CD4-positive, alpha-beta memory T cell (primary cell): ENCODE results near the gene YTHDC2. TPM values are rescaled to one million over a fixed set of nuclear protein-coding genes. Genes with fewer than 3 reads are reported as not detected.

Experiments
- CTCF ChIA-PET: fragments of 350-600 bp; sonication (Branson Sonifier 250); formaldehyde crosslinking; loops from one replicate; lab custom pipeline; 2021; ENCODE audit warnings: inconsistent platforms; ENCODE audit not compliant: partially characterized antibody; lab: Charles Lee
- POLR2A ChIA-PET: fragments of 350-600 bp; sonication (Branson Sonifier 250); formaldehyde crosslinking; loops from one replicate; lab custom pipeline; 2021; ENCODE audit not compliant: partially characterized antibody; lab: Charles Lee
- DNase-seq, 5 donors: peaks; one replicate each; pipeline versions ENCODE4 v3.0.0 to v3.0.0-alpha.2; 2020 to 2022; ENCODE audit warnings: mixed read lengths in 1 of 5
- H3K27ac ChIP-seq: one replicate; pipeline ENCODE4 v1.7.0; 2013; ENCODE audit warnings: low read depth, low read length
- H3K27me3 ChIP-seq: 2 replicates; pipeline ENCODE4 v1.7.0; 2013; ENCODE audit warnings: mild to moderate bottlenecking, low read length, moderate library complexity; ENCODE audit not compliant: insufficient read depth
- H3K36me3 ChIP-seq: 2 replicates; pipeline ENCODE4 v1.7.0; 2013; ENCODE audit warnings: mild to moderate bottlenecking, low read length, moderate library complexity; ENCODE audit not compliant: insufficient read depth
- H3K4me1 ChIP-seq: 2 replicates; pipeline ENCODE4 v1.7.0; 2013; ENCODE audit warnings: mild to moderate bottlenecking, low read length, moderate library complexity; ENCODE audit not compliant: insufficient read depth
- H3K4me3 ChIP-seq, 2 donors: one replicate each; pipeline ENCODE4 v1.7.0; 2013; ENCODE audit warnings: low read length in 2 of 2, mild to moderate bottlenecking in 1 of 2
- H3K9me3 ChIP-seq, 2 donors: one replicate each; pipeline ENCODE4 v1.7.0; 2013; ENCODE audit warnings: low read length in 2 of 2, control low read depth in 1 of 2; ENCODE audit not compliant: control insufficient read depth in 1 of 2
- H3K27ac Mint-ChIP-seq, 7 donors: one replicate each; pipeline ENCODE4 v1.8.0; 2020 to 2021; ENCODE audit warnings: mixed read lengths in 7 of 7, mild to moderate bottlenecking in 6 of 7, inconsistent platforms in 3 of 7, moderate library complexity in 3 of 7
- H3K27me3 Mint-ChIP-seq, 2 donors: one replicate each; pipeline ENCODE4 v1.8.0; 2020 to 2021; ENCODE audit warnings: mixed read lengths in 2 of 2
- H3K36me3 Mint-ChIP-seq, 2 donors: one replicate each; pipeline ENCODE4 v1.8.0; 2020 to 2021; ENCODE audit warnings: mixed read lengths in 2 of 2, inconsistent platforms in 1 of 2, mild to moderate bottlenecking in 1 of 2
- H3K4me1 Mint-ChIP-seq, 4 donors: one replicate each; pipeline ENCODE4 v1.8.0; 2020 to 2021; ENCODE audit warnings: mixed read lengths in 4 of 4, mild to moderate bottlenecking in 1 of 4
- H3K4me3 Mint-ChIP-seq, 8 donors: one replicate each; pipeline ENCODE4 v1.8.0; 2020 to 2021; ENCODE audit warnings: mixed read lengths in 8 of 8, mild to moderate bottlenecking in 7 of 8, moderate library complexity in 6 of 8, inconsistent platforms in 3 of 8
- H3K9me3 Mint-ChIP-seq, 8 donors: one replicate each; pipeline ENCODE4 v1.8.0; 2020 to 2021; ENCODE audit warnings: mixed read lengths in 8 of 8, mild to moderate bottlenecking in 5 of 8, inconsistent platforms in 3 of 8, moderate library complexity in 1 of 8
- intact Hi-C: fragments of 100-400 bp; cut with micrococcal nuclease; formaldehyde crosslinking; loops from one replicate; pipeline ENCODE4 v1.15.1; 2023
- polyA plus RNA-seq, 2 donors: library from polyadenylated mRNA; unstranded; fragments of 300-500 nt; fragmentation: Illumina TruSeq; gene quantifications; one replicate each; pipeline ENCODE4 v1.2.3, GENCODE V29; 2021
- total RNA-seq, 2 experiments: library from RNA; stranded (reverse); gene quantifications; one replicate each; pipeline ENCODE4 v1.2.3, GENCODE V29; 2021

YTHDC2 gene
- total and polyA plus RNA-seq, 4 experiments from 2014 or later: 7.7 to 46.4 (median 27.4) TPM

GRCh38 chr5:113503146-113503545 is 10.3 kb upstream of the YTHDC2 start:
- no peaks in the 10 kb centered on the region for H3K36me3 ChIP-seq
- Mint-ChIP-seq H3K4me1 (no peaks in the 10 kb centered on the region), H3K4me3 (no peak overlapping the region), H3K27ac (no peak overlapping the region), H3K9me3 (peaks cover 0 to 7% (median 4%) of the 10 kb centered on the region in 8 donors), H3K27me3 (peaks cover 27 to 34% of the 10 kb centered on the region in 2 donors), H3K36me3 (no peaks in the 10 kb centered on the region)
- ChIA-PET CTCF (interaction anchor here (0.5 to 1.8 kb wide), 3 partner anchors 15 to 226 kb away, joined by 3 to 4 read pairs (median 4); partner anchors contain the start of gene MCC), POLR2A (interaction anchor here (1.2 to 2.4 kb wide), 2 partner anchors 9 to 10 kb away, joined by 3 to 6 read pairs; partner anchors contain the start of gene YTHDC2)
- no peak overlapping the region for H3K4me3 ChIP-seq
- no peaks in the 10 kb centered on the region for H3K9me3 ChIP-seq
- no peak overlapping the region for H3K27ac ChIP-seq
- no peak for DNase-seq
- H3K27me3 ChIP-seq: no peaks in the 10 kb centered on the region
- no peaks in the 10 kb centered on the region for H3K4me1 ChIP-seq
- intact Hi-C loops: no loop called here

- H3K27me3 ChIP-seq: no peaks in the 10 kb centered on the region
- no peak overlapping the region for H3K4me3 ChIP-seq
- intact Hi-C loops: no loop called here
- H3K4me1 ChIP-seq: no peaks in the 10 kb centered on the region
- no peaks in the 10 kb centered on the region for H3K4me1 Mint-ChIP-seq
- no peak overlapping the region for H3K27ac Mint-ChIP-seq
- ChIA-PET CTCF (no interaction called here), POLR2A (interaction anchor here (2.4 kb wide), 1 partner anchor 8 kb away, joined by 6 read pairs; the partner anchor contains the start of gene YTHDC2)
- peaks cover 22 to 37% of the 10 kb centered on the region in 2 donors for H3K27me3 Mint-ChIP-seq
- no peaks in the 10 kb centered on the region for H3K36me3 ChIP-seq
- H3K4me3 Mint-ChIP-seq: no peak overlapping the region
- DNase-seq: no peak
- no peaks in the 10 kb centered on the region for H3K36me3 Mint-ChIP-seq
- H3K9me3 Mint-ChIP-seq: peaks cover 0 to 7% (median 3%) of the 10 kb centered on the region in 8 donors
- H3K9me3 ChIP-seq: no peaks in the 10 kb centered on the region
- no peak overlapping the region for H3K27ac ChIP-seq
Observed at GRCh38 chr5:113505181-113505580, 8.3 kb upstream of the YTHDC2 start.

GRCh38 chr5:113507601-113508000 is 5.9 kb upstream of the YTHDC2 start:
- Histone ChIP-seq H3K27ac (no peak overlapping the region), H3K27me3 (no peaks in the 10 kb centered on the region), H3K4me1 (no peaks in the 10 kb centered on the region), H3K36me3 (no peaks in the 10 kb centered on the region), H3K9me3 (no peaks in the 10 kb centered on the region), H3K4me3 (no peak overlapping the region)
- H3K4me1 Mint-ChIP-seq: peaks cover 0 to 2% (median under 1%) of the 10 kb centered on the region in 4 donors
- H3K36me3 Mint-ChIP-seq: no peaks in the 10 kb centered on the region
- intact Hi-C loops: no loop called here
- peaks cover 10 to 25% of the 10 kb centered on the region in 2 donors for H3K27me3 Mint-ChIP-seq
- CTCF ChIA-PET: no interaction called here
- POLR2A ChIA-PET: no interaction called here
- no peak for DNase-seq
- no peaks in the 10 kb centered on the region for H3K9me3 Mint-ChIP-seq
- no peak overlapping the region for H3K4me3 Mint-ChIP-seq
- no peak overlapping the region for H3K27ac Mint-ChIP-seq

- peaks cover 2 to 9% (median 7%) of the 10 kb centered on the region in 4 donors for H3K4me1 Mint-ChIP-seq
- Histone ChIP-seq H3K9me3 (no peaks in the 10 kb centered on the region), H3K36me3 (no peaks in the 10 kb centered on the region), H3K27me3 (no peaks in the 10 kb centered on the region), H3K4me3 (no peak overlapping the region), H3K4me1 (no peaks in the 10 kb centered on the region), H3K27ac (no peak overlapping the region)
- intact Hi-C loops: no loop called here
- DNase-seq: no peak
- ChIA-PET POLR2A (no interaction called here), CTCF (no interaction called here)
- peaks cover 9 to 23% of the 10 kb centered on the region in 2 donors for H3K27me3 Mint-ChIP-seq
- no peak overlapping the region for H3K4me3 Mint-ChIP-seq
- no peaks in the 10 kb centered on the region for H3K9me3 Mint-ChIP-seq
- peaks cover 0 to 1% of the 10 kb centered on the region in 2 donors for H3K36me3 Mint-ChIP-seq
- no peak overlapping the region for H3K27ac Mint-ChIP-seq
Observed at GRCh38 chr5:113508756-113509155, 4.7 kb upstream of the YTHDC2 start.

GRCh38 chr5:113510836-113511451 is 2.5 kb upstream of the YTHDC2 start:
- Histone ChIP-seq H3K4me3 (no peak overlapping the region), H3K36me3 (no peaks in the 10 kb centered on the region), H3K27me3 (no peaks in the 10 kb centered on the region), H3K9me3 (no peaks in the 10 kb centered on the region), H3K27ac (no peak overlapping the region), H3K4me1 (peaks cover 17% of the 10 kb centered on the region)
- POLR2A ChIA-PET: interaction anchor here (0.7 to 1.4 kb wide), 3 partner anchors 18 to 535 kb away, joined by 3 to 4 read pairs (median 3); partner anchors contain the start of gene DCP2
- Mint-ChIP-seq H3K36me3 (peaks cover 5 to 10% of the 10 kb centered on the region in 2 donors), H3K4me1 (peaks cover 14 to 27% (median 22%) of the 10 kb centered on the region in 4 donors), H3K9me3 (no peaks in the 10 kb centered on the region), H3K4me3 (no peak overlapping the region), H3K27ac (peak overlapping the region in 1 of 7 donors; percentile 72), H3K27me3 (peaks cover 8 to 19% of the 10 kb centered on the region in 2 donors)
- CTCF ChIA-PET: interaction anchor here (0.6 to 5.7 kb wide), 11 partner anchors 12 to 531 kb away, joined by 3 to 77 read pairs (median 4); partner anchors contain the start of gene MCC
- DNase-seq: peak in 3 of 5 donors; percentile 29 to 36 (median 31)
- intact Hi-C loops: loop anchor here (1.0 to 10.0 kb wide), 5 partner anchors 515 to 1996 kb away; partner anchors contain the start of genes DCP2, REEP5 and STARD4

- ChIA-PET CTCF (interaction anchor here (0.8 to 5.7 kb wide), 9 partner anchors 9 to 516 kb away, joined by 3 to 77 read pairs (median 3); no protein-coding TSS in a partner anchor), POLR2A (interaction anchor here (1.3 to 3.8 kb wide), 4 partner anchors 10 to 536 kb away, joined by 3 to 31 read pairs (median 4); partner anchors contain the start of gene DCP2)
- peaks cover 23 to 37% (median 32%) of the 10 kb centered on the region in 4 donors for H3K4me1 Mint-ChIP-seq
- peaks cover 4 to 15% of the 10 kb centered on the region in 2 donors for H3K27me3 Mint-ChIP-seq
- no peak for DNase-seq
- H3K27me3 ChIP-seq: no peaks in the 10 kb centered on the region
- intact Hi-C loops: loop anchor here (2.0 to 10.0 kb wide), 5 partner anchors 18 to 1998 kb away; partner anchors contain the start of genes DCP2, REEP5 and STARD4
- peaks cover 31% of the 10 kb centered on the region for H3K4me1 ChIP-seq
- no peaks in the 10 kb centered on the region for H3K9me3 Mint-ChIP-seq
- no peaks in the 10 kb centered on the region for H3K9me3 ChIP-seq
- H3K4me3 Mint-ChIP-seq: peak overlapping the region in 4 of 8 donors; percentile 4 to 96 (median 36)
- peak overlapping the region in 5 of 7 donors; percentile 48 to 97 (median 88) for H3K27ac Mint-ChIP-seq
- peaks cover 5 to 12% of the 10 kb centered on the region in 2 donors for H3K36me3 Mint-ChIP-seq
- no peaks in the 10 kb centered on the region for H3K36me3 ChIP-seq
- H3K4me3 ChIP-seq: no peak overlapping the region
- H3K27ac ChIP-seq: no peak overlapping the region
Observed at GRCh38 chr5:113512341-113512740, 1.2 kb upstream of the YTHDC2 start.

- H3K4me1 ChIP-seq: peaks cover 32% of the 10 kb centered on the region
- H3K4me3 ChIP-seq: peak overlapping the region; percentile 53 to 68
- no peaks in the 10 kb centered on the region for H3K9me3 Mint-ChIP-seq
- peak overlapping the region; percentile 84 for H3K27ac ChIP-seq
- H3K36me3 Mint-ChIP-seq: peaks cover 5 to 17% of the 10 kb centered on the region in 2 donors
- ChIA-PET CTCF (interaction anchor here (0.7 to 5.7 kb wide), 6 partner anchors 9 to 179 kb away, joined by 3 to 77 read pairs (median 3); partner anchors contain the start of gene MCC), POLR2A (interaction anchor here (0.5 to 3.8 kb wide), 9 partner anchors 10 to 538 kb away, joined by 3 to 31 read pairs (median 3); partner anchors contain the start of gene DCP2)
- peak overlapping the region; percentile 93 to 97 (median 96) for H3K4me3 Mint-ChIP-seq
- H3K27ac Mint-ChIP-seq: peak overlapping the region; percentile 88 to 98 (median 97)
- no peaks in the 10 kb centered on the region for H3K36me3 ChIP-seq
- H3K27me3 Mint-ChIP-seq: peaks cover 4 to 6% of the 10 kb centered on the region in 2 donors
- H3K4me1 Mint-ChIP-seq: peaks cover 25 to 50% (median 34%) of the 10 kb centered on the region in 4 donors
- H3K27me3 ChIP-seq: no peaks in the 10 kb centered on the region
- DNase-seq: no peak
- no peaks in the 10 kb centered on the region for H3K9me3 ChIP-seq
- intact Hi-C loops: loop anchor here (1.0 to 10.0 kb wide), 5 partner anchors 8 to 1999 kb away; partner anchors contain the start of genes DCP2, REEP5 and STARD4
Observed at GRCh38 chr5:113514289-113514635, 768 bp downstream of the YTHDC2 start.
